GM21529 (cell line): ENCODE results near the gene EXOC7.

ENCODE experiments used
- ATAC-seq: cut with Tn5 transposase; IDR thresholded peaks from one replicate; pipeline ENCODE4 v1.9.1; 2021; ENCODE audit not compliant: unreplicated experiment

Gene EXOC7

GRCh38 chr17:76103274-76104139 lies at the start of gene EXOC7:
Gene EXOC7, minus strand, starts transcription at chr17:76103787. Its CDS starts 95 bp downstream, at chr17:76103692.
- peak; percentile 88 for ATAC-seq

GRCh38 chr17:76153202-76153601 lies 49.6 kb upstream of the EXOC7 start:
- ATAC-seq, result no peak

GRCh38 chr17:76152591-76152990 lies 49.0 kb upstream of the EXOC7 start:
- no peak for ATAC-seq

- no peak for ATAC-seq
Measured at GRCh38 chr17:76151896-76152454, 48.4 kb upstream of the EXOC7 start.

- no peak for ATAC-seq
Measured at GRCh38 chr17:76150712-76151622, 47.4 kb upstream of the EXOC7 start.

GRCh38 chr17:76149214-76149613 lies 45.6 kb upstream of the EXOC7 start:
- ATAC-seq, result no peak

- no peak for ATAC-seq
Measured at GRCh38 chr17:76148015-76148326, 44.4 kb upstream of the EXOC7 start.

- ATAC-seq, result no peak
Measured at GRCh38 chr17:76147211-76148014, 43.8 kb upstream of the EXOC7 start.

GRCh38 chr17:76146053-76146851 lies 42.7 kb upstream of the EXOC7 start:
- no peak for ATAC-seq

GRCh38 chr17:76145231-76146052 lies 41.9 kb upstream of the EXOC7 start:
- no peak for ATAC-seq

- no peak for ATAC-seq
Measured at GRCh38 chr17:76142585-76143041, 39.0 kb upstream of the EXOC7 start.

- no peak for ATAC-seq
Measured at GRCh38 chr17:76142039-76142584, 38.5 kb upstream of the EXOC7 start.

GRCh38 chr17:76141212-76142038 lies 37.8 kb upstream of the EXOC7 start, which contains the start of gene FOXJ1:
Gene FOXJ1, minus strand, starts transcription at chr17:76141245. Its CDS starts 850 bp downstream, at chr17:76140395.
- ATAC-seq, result peak; percentile 65

- ATAC-seq, result no peak
Measured at GRCh38 chr17:76140661-76141211, 37.1 kb upstream of the EXOC7 start.

GRCh38 chr17:76139801-76140660 lies 36.4 kb upstream of the EXOC7 start:
- no peak for ATAC-seq
